ENCODE measurements around the gene CA12. TPM values are rescaled to one million over a fixed set of nuclear protein-coding genes. Genes with fewer than 3 reads are reported as not detected.

Gene CA12
- total RNA-seq, 1 experiment from 2014 or later: 6.1 TPM

GRCh38 chr15:63374686-63375520, 6.7 kb downstream of the CA12 start:
- DNase-seq (ENCODE audit: low read depth): peak; percentile 83

GRCh38 chr15:63373866-63374548, 7.6 kb downstream of the CA12 start:
- DNase-seq (ENCODE audit: low read depth): no peak

GRCh38 chr15:63373330-63373729, 8.3 kb downstream of the CA12 start:
- DNase-seq (ENCODE audit: low read depth): no peak

GRCh38 chr15:63372753-63373152, 8.9 kb downstream of the CA12 start:
- DNase-seq (ENCODE audit: low read depth): peak; percentile 89

- DNase-seq (ENCODE audit: low read depth): peak; percentile 97
Measured at GRCh38 chr15:63372018-63372705, 9.5 kb downstream of the CA12 start.

- DNase-seq (ENCODE audit: low read depth): peak; percentile 22
Measured at GRCh38 chr15:63371297-63371918, 10.2 kb downstream of the CA12 start.

- no peak for DNase-seq (ENCODE audit: low read depth)
Measured at GRCh38 chr15:63370764-63371163, 10.9 kb downstream of the CA12 start.

GRCh38 chr15:63369781-63370180, 11.9 kb downstream of the CA12 start:
- no peak for DNase-seq (ENCODE audit: low read depth)

GRCh38 chr15:63369296-63369695, 12.3 kb downstream of the CA12 start:
- no peak for DNase-seq (ENCODE audit: low read depth)

- DNase-seq (ENCODE audit: low read depth): no peak
Measured at GRCh38 chr15:63368503-63368902, 13.1 kb downstream of the CA12 start.

GRCh38 chr15:63367900-63368299, 13.7 kb downstream of the CA12 start:
- no peak for DNase-seq (ENCODE audit: low read depth)

GRCh38 chr15:63367390-63367789, 14.3 kb downstream of the CA12 start:
- DNase-seq (ENCODE audit: low read depth): peak; percentile 21

- DNase-seq (ENCODE audit: low read depth): no peak
Measured at GRCh38 chr15:63366451-63366850, 15.2 kb downstream of the CA12 start.

GRCh38 chr15:63365273-63365680, 16.4 kb downstream of the CA12 start:
- no peak for DNase-seq (ENCODE audit: low read depth)

GRCh38 chr15:63364399-63365272, 17.0 kb downstream of the CA12 start:
- DNase-seq (ENCODE audit: low read depth): no peak

- DNase-seq (ENCODE audit: low read depth): no peak
Measured at GRCh38 chr15:63363292-63363691, 18.4 kb downstream of the CA12 start.

- DNase-seq (ENCODE audit: low read depth): no peak
Measured at GRCh38 chr15:63362885-63363284, 18.8 kb downstream of the CA12 start.

- DNase-seq (ENCODE audit: low read depth): peak; percentile 25
Measured at GRCh38 chr15:63362196-63362595, 19.4 kb downstream of the CA12 start.

- DNase-seq (ENCODE audit: low read depth): no peak
Measured at GRCh38 chr15:63360170-63360569, 21.5 kb downstream of the CA12 start.

GRCh38 chr15:63358241-63359029, 23.2 kb downstream of the CA12 start:
- no peak for DNase-seq (ENCODE audit: low read depth)
